ENCODE data around the gene CLEC18B.
"Not testable (repeated sequence)": the region's sequence is repeated elsewhere in the genome, so short reads cannot be mapped to it uniquely, and the experiment has no call there.

The CLEC18B gene

DNA sequence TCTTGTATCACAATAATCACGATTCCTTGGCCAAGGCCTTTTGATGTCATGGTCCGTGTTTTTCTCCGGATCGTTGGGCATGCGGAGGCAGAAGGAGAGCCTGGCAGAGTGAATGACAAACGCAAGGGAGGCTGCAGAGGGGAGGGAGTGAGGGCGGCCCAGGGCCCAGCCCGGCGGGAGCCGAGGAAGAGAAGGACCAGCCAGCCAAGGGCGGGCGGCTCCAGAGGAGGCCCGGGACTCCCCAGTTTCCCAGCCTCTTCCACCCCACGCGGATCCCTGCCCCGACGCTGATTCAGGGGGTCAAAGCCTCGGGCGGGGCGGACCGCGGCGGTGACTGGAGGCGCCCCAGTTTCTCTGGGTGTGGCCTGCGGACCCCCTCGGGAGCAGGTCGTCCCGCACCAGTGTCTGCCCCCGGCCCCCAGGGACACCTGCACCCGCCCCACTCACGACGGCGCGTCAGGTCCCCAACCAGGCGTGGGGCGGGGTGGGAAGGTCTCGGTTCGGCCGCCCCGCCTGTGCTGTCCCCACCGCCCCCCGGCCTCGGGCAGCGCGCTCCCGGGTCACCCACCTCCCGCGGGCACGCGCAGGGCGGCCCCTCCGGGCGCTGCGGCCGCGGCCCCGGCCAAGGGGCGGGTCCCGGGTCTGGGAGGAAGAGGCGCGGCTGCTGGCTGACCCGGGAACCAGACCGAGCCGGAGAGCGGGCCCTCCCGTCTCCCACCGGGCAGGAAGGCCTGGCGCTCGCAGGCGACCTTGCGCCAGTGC, 14.5 kb downstream of the CLEC18B start:
- DNase-seq (ENCODE audit: low spot score), result not testable (repeated sequence)

DNA sequence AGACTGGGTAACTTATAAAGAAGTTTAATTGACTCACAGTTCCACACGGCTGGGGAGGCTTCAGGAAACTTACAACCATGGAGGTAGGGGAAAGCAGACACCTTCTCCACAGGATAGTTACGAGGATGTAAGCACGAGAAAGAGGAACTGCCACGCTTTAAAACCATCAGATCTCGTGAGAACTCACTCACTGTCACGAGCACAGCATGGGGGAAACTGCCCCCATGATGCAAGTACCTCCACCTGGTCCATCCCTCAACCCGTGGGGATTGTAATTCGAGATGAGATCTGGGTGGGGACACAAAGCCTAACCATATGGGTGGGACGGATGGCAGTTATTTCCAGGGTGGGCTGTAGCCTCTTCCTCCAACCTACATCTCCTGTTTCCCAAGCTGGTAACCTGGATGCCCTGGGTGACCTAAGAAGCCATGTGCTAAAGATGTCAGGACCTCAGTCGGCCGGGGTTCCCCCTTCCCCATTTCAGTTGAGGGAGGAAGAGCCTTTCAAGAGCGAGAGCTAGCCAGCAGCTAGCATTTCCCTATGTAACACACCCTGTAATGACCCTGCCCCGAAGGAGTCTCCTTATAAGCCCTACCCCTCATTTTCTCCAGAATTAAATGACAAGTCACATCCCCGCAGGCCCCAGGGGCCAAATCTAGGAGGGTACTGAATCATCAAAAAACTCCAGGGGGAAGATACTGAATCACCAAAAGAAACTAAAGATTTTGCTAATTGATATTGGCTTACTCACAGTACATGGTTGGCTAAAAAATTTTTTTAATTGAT, 16.9 kb downstream of the CLEC18B start:
- DNase-seq (ENCODE audit: low spot score), result not testable (repeated sequence)

DNA sequence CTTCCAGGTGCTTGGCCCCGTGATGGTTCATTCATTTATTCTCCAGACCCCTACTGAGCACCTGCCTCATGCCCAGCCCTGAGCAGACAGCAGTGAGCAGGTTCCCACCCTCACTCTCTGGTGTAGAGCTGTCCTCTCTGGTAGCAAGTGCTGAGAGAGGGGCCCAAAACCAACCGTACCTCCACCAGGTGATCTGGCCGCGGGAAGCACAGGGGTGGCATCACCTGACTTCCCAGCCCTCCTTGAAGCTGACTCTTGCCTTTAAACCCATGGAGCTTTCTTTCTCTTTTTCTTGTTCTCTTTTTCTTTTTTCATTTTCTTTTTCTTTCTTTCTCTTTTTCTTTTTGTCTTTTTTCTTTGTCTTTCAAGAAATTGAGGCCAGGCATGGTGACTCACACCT, 21.0 kb downstream of the CLEC18B start:
- DNase-seq (ENCODE audit: low spot score), result not testable (repeated sequence)

DNA sequence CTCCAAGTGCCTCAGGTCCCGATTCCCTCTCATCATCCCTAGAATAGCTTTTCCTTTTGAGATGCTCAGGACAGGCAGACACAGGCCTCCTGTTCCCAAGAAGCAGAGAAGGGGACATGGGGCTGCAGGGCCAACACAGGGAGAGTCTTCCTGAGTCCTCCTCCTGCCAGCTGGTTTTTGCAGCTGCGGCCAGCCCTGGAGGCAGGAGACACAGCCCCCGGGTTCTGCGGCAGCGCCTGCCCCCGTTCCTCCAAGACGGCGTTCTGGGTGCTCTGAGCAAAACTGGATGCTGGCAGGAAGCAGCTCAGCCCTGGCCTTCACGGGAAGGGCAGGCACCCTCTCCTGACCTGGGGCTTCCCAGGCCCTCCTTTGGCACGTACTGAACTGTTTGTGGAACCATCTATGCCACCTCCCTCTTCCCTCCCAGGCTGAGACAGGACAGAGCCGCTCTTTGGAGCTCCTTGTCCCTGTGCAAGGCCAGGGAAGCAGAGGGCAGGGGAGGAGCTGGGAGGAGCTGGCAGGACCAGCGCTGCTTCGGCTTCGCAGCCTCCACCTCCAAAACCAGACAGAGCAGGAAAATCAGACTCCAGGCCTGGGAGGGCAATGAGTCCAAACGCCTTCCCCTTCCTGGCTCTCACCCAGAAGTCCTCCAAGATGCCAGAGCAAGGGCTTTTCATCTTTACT, 22.9 kb downstream of the CLEC18B start:
- not testable (repeated sequence) for DNase-seq (ENCODE audit: low spot score)

DNA sequence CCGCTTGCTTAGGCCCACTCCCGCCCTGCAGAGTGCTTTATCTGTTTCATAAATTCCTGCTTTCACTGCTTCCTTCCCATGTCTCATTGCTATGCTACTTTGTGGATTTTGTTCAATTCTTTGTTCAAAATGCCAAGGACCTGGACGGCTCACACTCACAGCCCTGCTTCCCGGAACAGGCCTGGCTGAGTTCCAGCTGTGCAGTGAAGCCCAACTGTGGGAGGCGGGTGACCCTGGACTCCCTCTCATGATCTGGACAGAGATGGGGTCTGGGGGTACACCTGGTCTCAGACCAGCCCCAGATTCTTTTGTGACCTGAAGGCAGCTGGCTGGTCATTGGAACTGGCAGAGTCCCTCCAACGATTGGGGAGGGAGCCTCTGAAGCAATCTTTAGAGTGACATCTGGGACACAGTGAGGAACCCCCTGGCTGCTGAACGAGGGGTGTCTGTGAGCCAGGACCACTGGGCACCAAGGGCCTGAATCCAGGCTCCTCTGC, 24.7 kb downstream of the CLEC18B start:
- DNase-seq (ENCODE audit: low spot score), result not testable (repeated sequence)

DNA sequence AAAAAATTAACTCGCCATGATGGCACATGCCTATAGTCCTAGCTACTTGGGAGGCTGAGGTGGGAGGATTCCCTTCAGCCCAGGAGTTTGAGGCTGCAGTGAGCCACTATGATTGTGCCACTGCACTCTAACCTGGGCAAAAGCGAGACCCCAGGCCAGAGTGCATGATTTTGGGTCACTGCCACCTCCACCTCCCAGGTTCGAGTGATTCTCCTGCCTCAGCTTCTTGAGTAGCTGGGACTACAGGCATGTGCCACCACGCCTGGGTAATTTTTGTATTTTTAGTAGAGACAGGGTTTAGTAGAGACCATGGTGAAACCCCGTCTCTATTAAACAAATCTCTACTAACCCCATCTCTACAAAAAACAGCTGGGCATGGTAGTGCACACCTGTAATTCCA, 26.7 kb downstream of the CLEC18B start:
- not testable (repeated sequence) for DNase-seq (ENCODE audit: low spot score)

DNA sequence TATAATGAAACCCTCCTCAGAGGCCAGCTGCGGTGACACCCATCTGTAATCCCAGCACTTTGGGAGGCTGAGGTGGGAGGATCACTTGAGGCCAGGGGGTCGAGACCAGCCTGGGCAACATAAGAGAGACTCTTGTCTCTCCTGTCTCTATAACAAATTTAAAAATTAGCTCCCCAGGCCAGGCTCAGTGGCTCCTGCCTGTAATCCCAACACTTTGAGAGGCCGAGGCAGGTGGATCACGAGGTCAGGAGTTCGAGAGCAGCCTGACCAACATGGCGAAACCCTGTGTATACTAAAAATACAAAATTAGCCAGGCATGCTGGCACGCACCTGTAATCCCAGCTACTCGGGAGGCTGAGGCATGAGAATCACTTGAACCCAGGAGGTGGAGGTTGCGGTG, 27.1 kb downstream of the CLEC18B start:
- DNase-seq (ENCODE audit: low spot score), result not testable (repeated sequence)

DNA sequence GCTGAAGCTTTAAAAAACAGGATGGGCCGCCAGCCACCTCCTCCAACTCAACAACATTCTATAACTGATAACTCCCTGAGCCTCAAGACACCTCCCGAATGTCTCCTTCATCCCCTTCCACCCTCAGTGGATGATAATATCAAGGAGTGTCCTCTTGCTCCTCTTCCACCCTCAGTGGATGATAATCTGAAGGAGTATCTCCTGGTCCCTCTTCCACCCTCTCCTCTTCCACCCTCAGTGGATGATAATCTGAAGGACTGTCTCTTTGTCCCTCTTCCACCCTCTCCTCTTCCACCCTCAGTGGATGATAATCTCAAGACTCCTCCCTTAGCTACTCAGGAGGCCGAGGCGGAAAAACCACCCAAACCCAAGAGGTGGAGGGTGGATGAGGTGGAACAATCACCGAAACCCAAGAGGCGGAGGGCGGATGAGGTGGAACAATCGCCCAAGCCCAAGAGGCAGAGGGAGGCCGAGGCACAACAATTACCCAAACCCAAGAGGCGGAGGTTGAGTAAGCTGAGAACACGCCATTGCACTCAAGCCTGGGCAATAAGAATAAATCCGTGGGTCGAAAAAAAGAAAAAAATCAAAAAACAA, 29.7 kb downstream of the CLEC18B start:
- DNase-seq (ENCODE audit: low spot score), result not testable (repeated sequence)

DNA sequence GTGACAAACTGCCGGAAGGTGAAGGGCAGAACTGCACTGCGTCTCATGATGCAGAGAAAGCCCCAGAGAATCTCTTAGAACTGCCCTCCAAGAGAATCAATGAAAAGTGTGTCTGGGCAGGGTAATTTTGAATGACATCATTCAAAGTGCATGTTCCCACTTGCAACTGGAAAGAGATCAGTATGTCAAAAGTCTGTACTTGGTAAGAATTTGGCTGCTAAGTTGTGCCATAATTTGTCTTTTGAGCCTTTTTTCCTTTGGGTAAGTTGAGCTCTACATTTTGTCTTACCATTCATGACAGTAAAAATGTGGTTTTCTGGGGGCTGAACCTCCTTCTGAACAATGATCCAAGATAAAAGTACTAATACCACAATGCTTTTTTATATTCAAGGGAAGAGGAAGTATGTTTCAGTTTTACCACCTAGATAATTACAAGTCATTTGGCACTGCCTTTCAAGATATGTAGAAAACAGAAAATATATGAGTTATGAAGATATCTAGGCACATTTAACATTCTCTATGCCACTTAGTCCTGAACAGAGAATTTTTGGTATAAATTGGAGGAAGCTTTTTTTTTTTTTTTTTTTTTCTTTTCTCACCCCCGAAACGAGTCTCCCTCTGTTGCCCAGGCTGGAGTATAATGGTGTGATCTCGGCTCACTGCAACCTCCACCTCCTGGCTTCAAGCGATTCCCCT, 38.8 kb downstream of the CLEC18B start:
- not testable (repeated sequence) for DNase-seq (ENCODE audit: low spot score)

DNA sequence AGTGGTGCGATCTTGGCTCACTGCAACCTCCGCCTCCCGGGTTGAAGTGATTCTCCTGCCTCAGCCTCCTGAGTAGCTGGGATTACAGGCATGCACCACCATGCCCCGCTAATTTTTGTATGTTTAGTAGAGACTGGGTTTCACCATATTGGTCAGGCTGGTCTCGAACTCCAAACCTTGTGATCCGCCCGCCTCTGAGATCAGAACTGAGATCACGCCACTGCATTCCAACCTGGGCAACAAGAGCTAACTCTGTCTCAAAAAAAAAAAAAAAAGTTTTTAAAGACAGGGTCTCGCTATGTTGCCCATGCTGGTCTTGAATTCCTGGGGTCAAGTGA, 47.5 kb downstream of the CLEC18B start:
- DNase-seq (ENCODE audit: low spot score), result not testable (repeated sequence)

DNA sequence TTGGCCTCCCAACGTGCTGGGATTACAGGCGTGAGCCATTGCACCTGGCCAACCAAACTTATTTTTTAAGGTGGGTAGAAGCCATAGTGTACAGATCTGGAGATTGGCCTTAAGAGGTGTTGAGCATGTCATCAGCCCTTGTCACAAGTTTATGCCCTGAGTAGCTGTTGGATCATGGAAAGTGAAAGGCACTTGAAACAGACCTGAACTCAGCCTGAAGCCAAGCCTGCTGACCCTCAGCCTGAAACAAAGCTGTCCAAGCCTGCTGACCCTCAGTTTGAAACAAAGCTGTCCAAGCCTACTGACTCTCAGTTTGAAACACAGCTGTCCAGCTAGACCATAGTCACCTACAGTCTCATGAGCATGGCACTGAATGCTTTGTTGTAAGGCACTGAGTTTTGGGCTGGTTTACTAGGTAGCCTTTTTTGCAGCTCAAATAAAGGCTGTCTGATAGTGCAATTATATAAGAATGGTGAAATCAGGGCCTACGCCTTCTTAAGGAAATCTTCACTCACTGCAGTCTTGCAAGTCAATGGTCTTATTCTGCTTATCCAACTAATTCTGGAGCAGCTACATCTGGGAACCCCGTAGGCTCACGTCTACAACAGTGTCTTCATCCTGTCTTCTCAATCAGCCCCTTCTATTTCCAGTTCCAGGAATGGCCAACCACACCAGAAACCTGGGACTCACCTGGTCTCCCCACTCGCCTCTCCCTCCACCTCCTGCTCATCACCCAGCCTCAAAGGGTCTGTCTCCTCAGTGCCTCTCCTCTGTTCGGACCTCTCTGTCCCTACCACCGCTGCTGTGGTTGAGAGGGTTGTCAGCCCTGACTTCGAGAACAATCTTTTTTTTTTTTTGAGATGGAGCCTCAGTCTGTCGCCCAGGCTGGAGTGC, 48.1 kb downstream of the CLEC18B start:
- DNase-seq (ENCODE audit: low spot score), result no peak

DNA sequence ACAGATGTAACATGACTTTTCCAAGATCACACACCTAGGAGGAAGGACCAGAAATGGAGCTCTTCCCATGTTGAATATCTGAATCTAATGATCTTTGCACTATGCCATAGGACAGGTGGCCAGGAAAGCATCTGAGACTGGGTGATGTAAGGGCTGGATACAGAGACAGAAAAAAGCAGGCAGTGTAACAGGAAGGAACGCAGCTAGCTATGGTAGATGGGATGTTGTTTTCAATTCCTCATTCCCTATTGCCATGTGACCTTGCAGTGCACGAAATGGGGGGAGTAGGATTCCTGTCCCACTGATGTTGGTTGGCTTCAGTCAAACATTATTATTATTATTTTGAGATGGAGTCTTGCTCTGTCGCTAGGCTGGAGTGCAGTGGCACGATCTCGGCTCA, 48.9 kb downstream of the CLEC18B start:
- DNase-seq (ENCODE audit: low spot score), result no peak

DNA sequence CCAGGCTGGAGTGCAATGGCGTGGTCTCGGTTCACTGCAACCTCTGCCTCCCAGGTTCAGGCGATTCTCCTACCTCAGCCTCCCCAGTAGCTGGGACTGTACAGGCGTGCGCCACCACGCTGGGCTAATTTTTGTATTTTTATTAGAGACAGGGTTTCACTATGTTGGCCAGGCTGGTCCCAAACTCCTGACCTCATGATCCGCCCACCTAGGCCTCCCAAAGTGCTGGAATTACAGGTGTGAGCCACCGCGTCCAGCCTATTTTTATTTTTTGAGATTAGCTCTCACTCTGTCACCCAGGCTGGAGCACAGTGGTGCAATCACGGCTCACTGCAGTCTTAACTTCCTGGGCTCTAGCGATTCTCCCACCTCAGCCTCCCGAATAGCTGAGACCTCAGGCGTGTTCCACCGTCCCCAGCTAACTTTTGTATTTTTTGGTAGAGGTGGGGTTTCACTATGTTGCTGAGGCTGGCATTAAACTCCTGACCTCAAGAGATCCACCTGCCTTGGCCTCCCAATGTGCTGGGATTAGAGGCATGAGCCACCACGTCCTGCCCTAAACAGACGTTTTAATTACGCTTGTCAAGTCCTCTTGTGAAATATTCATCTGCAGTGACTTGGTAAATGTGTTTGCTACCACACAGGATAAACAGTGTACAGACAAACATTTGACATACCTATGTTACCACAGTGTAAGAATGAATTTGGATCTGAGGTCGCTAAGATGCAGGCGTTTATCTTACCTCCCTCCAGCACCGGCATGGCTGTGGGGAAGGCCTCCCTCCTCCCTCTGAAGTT, 50.7 kb downstream of the CLEC18B start:
- not testable (repeated sequence) for DNase-seq (ENCODE audit: low spot score)

DNA sequence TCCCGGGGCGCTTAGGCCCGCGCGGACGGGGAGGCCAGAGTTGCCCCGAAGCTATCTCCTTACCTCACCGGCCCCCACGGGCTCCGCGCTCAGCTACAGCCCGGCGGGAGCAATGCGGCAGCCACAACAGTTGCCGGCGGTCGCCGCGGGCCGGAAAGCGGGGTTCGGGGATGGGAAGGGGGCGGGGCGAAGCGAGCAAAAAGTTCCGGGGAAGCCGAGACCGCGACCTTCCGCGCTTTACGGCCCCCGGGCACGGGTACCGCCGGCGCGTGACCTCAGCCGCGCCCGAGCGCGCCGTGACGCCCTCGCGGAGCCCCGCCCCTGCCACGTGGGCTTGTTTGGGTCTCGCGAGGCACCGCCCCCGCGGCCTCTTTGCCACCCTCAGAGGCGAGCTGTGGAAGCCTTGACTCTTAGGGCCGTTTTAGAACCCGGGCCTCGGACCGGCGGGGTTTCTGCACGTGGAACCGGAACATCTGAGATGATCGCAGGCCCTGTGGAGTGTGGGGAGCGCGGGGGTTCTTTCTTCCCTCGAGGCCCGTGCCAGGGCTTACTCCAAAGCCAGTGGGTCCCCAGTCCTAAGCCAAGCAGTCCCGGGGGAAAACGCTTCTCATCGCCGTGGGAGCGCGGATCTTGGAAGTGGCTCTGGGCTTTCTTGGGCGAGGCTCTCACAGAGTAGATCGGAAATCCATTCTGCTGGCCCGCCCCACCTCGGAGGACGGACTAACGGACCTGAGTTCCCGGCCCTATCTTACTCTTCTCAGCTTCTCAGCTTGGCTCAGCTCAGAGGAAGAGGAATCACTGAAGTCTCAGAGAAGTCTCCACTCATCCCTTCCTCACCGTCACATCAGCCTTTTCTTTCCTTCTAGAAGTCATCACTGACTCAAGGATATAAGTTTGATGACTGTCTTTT, 53.0 kb downstream of the CLEC18B start:
- DNase-seq (ENCODE audit: low spot score), result peak; percentile 66

DNA sequence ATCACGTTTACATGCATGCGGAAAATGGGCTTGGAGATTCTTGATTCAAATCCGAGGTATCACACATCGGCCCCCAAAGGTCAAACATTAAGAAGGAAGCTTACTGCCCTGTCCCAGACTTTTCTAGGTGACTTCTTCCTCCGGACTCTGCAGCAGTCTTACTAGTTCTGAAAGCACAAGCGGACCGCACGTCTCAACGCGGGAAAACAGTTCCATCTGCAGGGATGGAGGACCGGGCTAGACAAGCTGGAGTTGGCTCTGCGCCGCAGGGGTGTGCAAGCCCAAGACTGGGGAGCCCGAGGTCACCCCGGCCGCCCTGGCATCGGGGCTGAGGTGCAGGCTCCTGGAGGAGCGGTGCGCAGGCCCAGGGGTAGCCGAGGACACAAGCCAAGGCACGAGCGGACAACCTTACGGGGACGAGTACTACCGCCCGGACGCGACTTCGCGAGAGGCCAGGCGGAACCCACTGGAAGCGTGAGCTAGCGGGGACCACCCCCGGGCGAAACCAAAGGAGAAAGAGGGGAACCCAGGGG, 53.7 kb downstream of the CLEC18B start:
- not testable (repeated sequence) for DNase-seq (ENCODE audit: low spot score)

DNA sequence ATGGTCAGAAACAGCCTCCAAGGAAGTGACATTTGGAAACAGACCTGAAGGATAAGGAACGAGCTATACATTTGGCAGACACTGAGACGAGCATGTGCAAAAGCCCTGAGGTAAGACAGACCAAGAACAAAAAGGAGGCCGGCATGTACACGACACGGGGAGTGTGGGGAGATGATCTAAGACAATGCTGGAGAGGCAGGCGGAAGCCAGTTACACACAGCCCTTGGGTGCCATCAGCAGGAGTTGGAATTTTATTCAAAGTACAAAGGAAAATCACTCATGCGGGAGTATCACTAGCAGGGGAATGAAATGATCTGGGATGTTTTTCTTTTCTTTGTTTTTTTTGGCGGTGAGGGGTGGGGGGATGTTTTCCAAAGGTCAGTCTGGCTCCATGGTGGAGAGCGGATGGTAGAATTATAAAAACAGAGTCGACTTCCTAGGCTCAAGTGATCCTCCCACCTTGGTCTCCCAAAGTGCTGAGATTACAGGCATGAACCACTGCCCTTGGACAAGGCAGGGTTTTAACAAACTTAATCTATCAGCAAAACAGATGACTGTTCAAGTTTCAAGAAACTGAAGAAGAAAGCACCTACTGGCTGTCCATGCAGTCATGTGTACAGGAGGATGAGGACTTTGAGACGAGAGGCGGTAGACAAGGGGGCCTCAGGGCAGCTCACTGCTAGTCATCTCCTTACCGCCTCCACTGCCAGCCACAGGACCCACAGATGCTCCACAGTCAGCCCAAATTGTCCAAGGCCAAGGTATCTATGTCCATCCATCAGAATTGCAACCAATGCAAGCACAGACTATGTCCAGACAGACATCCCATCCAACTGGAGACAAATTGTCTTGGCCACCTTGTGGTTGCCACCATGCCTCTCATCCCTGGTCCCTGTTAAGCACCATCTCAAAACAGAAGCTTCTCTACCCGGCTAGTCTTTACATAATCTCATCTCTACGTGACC, 59.4 kb downstream of the CLEC18B start:
- DNase-seq (ENCODE audit: low spot score), result not testable (repeated sequence)

Measured in COLO829 (cell line).